CD14-positive monocyte (primary cell): ENCODE results near the gene CCNY. TPM values are rescaled to one million over a fixed set of nuclear protein-coding genes. Genes with fewer than 3 reads are reported as not detected.

Source experiments
- DNase-seq, 3 donors: peaks; one replicate each; pipeline ENCODE4 v3.0.0-alpha.2; 2011 to 2022
- H2AFZ ChIP-seq: 2 replicates; pipeline ENCODE4 v1.6.0; 2012; ENCODE audit warnings: mild to moderate bottlenecking, low read depth, low read length, inconsistent platforms; ENCODE audit not compliant: insufficient read depth, poor library complexity, severe bottlenecking
- H3K27ac ChIP-seq, 2 donors: 1 replicate in 1 of 2; 2 replicates in 1 of 2; pipeline ENCODE4 v1.5.1; 2012 to 2013; ENCODE audit warnings: low read length in 2 of 2, control low read depth in 1 of 2, inconsistent platforms in 1 of 2, low read depth in 1 of 2, mild to moderate bottlenecking in 1 of 2
- H3K27me3 ChIP-seq, 2 donors: one replicate each; pipeline versions ENCODE4 v1.6.0 to v1.6.1; 2011 to 2013; ENCODE audit warnings: low read length in 2 of 2; ENCODE audit not compliant: control insufficient read depth in 2 of 2, insufficient read depth in 2 of 2
- H3K36me3 ChIP-seq, 2 donors: replicated peaks in 1 of 2; 1 replicate in 1 of 2; 2 replicates in 1 of 2; pipeline versions ENCODE4 v1.5.1 to v1.6.1; 2012 to 2013; ENCODE audit warnings: low read length in 2 of 2, control low read depth in 1 of 2, inconsistent platforms in 1 of 2, mild to moderate bottlenecking in 1 of 2; ENCODE audit not compliant: insufficient read depth in 2 of 2, control insufficient read depth in 1 of 2
- H3K4me1 ChIP-seq, 2 donors: 1 replicate in 1 of 2; 2 replicates in 1 of 2; pipeline versions ENCODE4 v1.5.1 to v1.6.1; 2012 to 2013; ENCODE audit warnings: low read length in 2 of 2, control low read depth in 1 of 2, inconsistent platforms in 1 of 2, mild to moderate bottlenecking in 1 of 2, moderate library complexity in 1 of 2; ENCODE audit not compliant: insufficient read depth in 2 of 2, control insufficient read depth in 1 of 2
- H3K4me2 ChIP-seq: replicated peaks from 2 replicates; pipeline ENCODE3; 2012; ENCODE audit warnings: low read length, moderate library complexity, mild to moderate bottlenecking; ENCODE audit not compliant: poor library complexity, severe bottlenecking; ENCODE audit errors: extremely low read depth
- H3K4me3 ChIP-seq, 3 experiments: fragments of 200-600 bp in 1 of 3; sonication (generic) in 1 of 3; replicated peaks in 1 of 3; 1 replicate in 2 of 3; 2 replicates in 1 of 3; pipeline ENCODE4 v1.5.1; 2011 to 2013; ENCODE audit warnings: low read length in 3 of 3, mild to moderate bottlenecking in 3 of 3, control low read depth in 2 of 3, low read depth in 2 of 3, inconsistent platforms in 1 of 3, moderate library complexity in 1 of 3
- H3K79me2 ChIP-seq: 2 replicates; pipeline ENCODE4 v1.6.0; 2012; ENCODE audit warnings: mild to moderate bottlenecking, control low read depth, inconsistent platforms, low read length, moderate library complexity; ENCODE audit not compliant: insufficient read depth
- H3K9ac ChIP-seq: 2 replicates; pipeline ENCODE4 v1.6.0; 2017; ENCODE audit warnings: low read length, mild to moderate bottlenecking; ENCODE audit not compliant: insufficient read depth, poor library complexity, severe bottlenecking
- H3K9me3 ChIP-seq, 2 donors: replicated peaks in 1 of 2; 1 replicate in 1 of 2; 2 replicates in 1 of 2; pipeline versions ENCODE4 v1.5.1 to v1.6.1; 2012 to 2013; ENCODE audit warnings: low read length in 2 of 2, control low read depth in 1 of 2; ENCODE audit not compliant: control insufficient read depth in 1 of 2, insufficient read depth in 1 of 2
- H4K20me1 ChIP-seq: 2 replicates; pipeline ENCODE4 v1.6.0; 2012; ENCODE audit warnings: mild to moderate bottlenecking, low read length, control low read depth, moderate library complexity; ENCODE audit not compliant: insufficient read depth
- H3K27ac Mint-ChIP-seq, 7 donors: one replicate each; pipeline ENCODE4 v1.8.0; 2020; ENCODE audit warnings: mild to moderate bottlenecking in 7 of 7, mixed read lengths in 7 of 7, moderate library complexity in 6 of 7, inconsistent platforms in 2 of 7
- H3K27me3 Mint-ChIP-seq, 3 donors: one replicate each; pipeline ENCODE4 v1.8.0; 2021 to 2022; ENCODE audit warnings: low read depth in 3 of 3, mild to moderate bottlenecking in 3 of 3, mixed read lengths in 3 of 3, moderate library complexity in 3 of 3, inconsistent platforms in 1 of 3
- H3K36me3 Mint-ChIP-seq, 2 donors: one replicate each; pipeline ENCODE4 v1.8.0; 2020; ENCODE audit warnings: mixed read lengths in 2 of 2, inconsistent platforms in 1 of 2, mild to moderate bottlenecking in 1 of 2
- H3K4me1 Mint-ChIP-seq: one replicate; pipeline ENCODE4 v1.8.0; 2020; ENCODE audit warnings: mild to moderate bottlenecking, mixed read lengths
- H3K4me3 Mint-ChIP-seq, 2 donors: one replicate each; pipeline ENCODE4 v1.8.0; 2020; ENCODE audit warnings: mild to moderate bottlenecking in 2 of 2, mixed read lengths in 2 of 2, moderate library complexity in 1 of 2
- H3K9me3 Mint-ChIP-seq, 7 donors: one replicate each; pipeline ENCODE4 v1.8.0; 2020 to 2022; ENCODE audit warnings: mixed read lengths in 7 of 7, mild to moderate bottlenecking in 6 of 7, moderate library complexity in 6 of 7, inconsistent platforms in 2 of 7
- CTCF ChIP-seq: fragments of 200-600 bp; IDR thresholded peaks from one replicate; pipeline ENCODE4 v1.8.0; 2022; ENCODE audit warnings: antibody characterized with exemption, mild to moderate bottlenecking
- WGBS: methylation state at CpG from one replicate; pipeline ENCODE4 v1.1.5; 2013; ENCODE audit warnings: missing lambda C conversion rate; ENCODE audit not compliant: insufficient coverage; 5-methylcytosine and 5-hydroxymethylcytosine counted together
- intact Hi-C, 2 donors: fragments of 100-400 bp; cut with micrococcal nuclease; formaldehyde crosslinking; loops; one replicate each; pipeline versions ENCODE4 v1.15.0 to v1.15.1; 2023
- polyA plus RNA-seq, 3 donors: library from polyadenylated mRNA; depleted of rRNA in 1 of 3; unstranded in 2 of 3; stranded (reverse) in 1 of 3; fragments of 300-500 nt in 2 of 3; fragments of >200 nt in 1 of 3; fragmentation: Illumina TruSeq in 2 of 3; gene quantifications; 1 replicate in 2 of 3; 2 replicates in 1 of 3; pipeline ENCODE4 v1.2.3, GENCODE V29; 2012 to 2021

Gene CCNY
- polyA plus RNA-seq, 3 donors, result 39.9 to 116 (median 64.8) TPM

GRCh38 chr10:35581655-35582054 is 245.3 kb downstream of the CCNY start:
- Histone ChIP-seq H3K9ac (no peak overlapping the region), H2AFZ (no peak overlapping the region), H3K27ac (no peak overlapping the region), H4K20me1 (no peaks in the 10 kb centered on the region), H3K27me3 (no peaks in the 10 kb centered on the region), H3K4me2 (no peak overlapping the region), H3K4me3 (no peak overlapping the region), H3K4me1 (no peaks in the 10 kb centered on the region), H3K9me3 (no peaks in the 10 kb centered on the region), H3K36me3 (no peaks in the 10 kb centered on the region), H3K79me2 (no peaks in the 10 kb centered on the region)
- Mint-ChIP-seq H3K27ac (peak overlapping the region in 1 of 7 donors; percentile 8), H3K27me3 (peaks cover 2 to 9% (median 6%) of the 10 kb centered on the region in 3 donors), H3K9me3 (peaks cover 0 to 6% (median 1%) of the 10 kb centered on the region in 7 donors), H3K36me3 (no peaks in the 10 kb centered on the region), H3K4me3 (no peak overlapping the region), H3K4me1 (no peaks in the 10 kb centered on the region)
- 91% methylated on average over 3 of the region's 6 CpGs for WGBS
- no peak for DNase-seq
- intact Hi-C loops, result no loop called here
- no peak for TF ChIP-seq CTCF

GRCh38 chr10:35584946-35585345 is 248.6 kb downstream of the CCNY start:
- Histone ChIP-seq H3K27me3 (no peaks in the 10 kb centered on the region), H3K9ac (no peak overlapping the region), H3K9me3 (no peaks in the 10 kb centered on the region), H2AFZ (no peak overlapping the region), H3K36me3 (no peaks in the 10 kb centered on the region), H3K79me2 (no peaks in the 10 kb centered on the region), H4K20me1 (no peaks in the 10 kb centered on the region), H3K4me2 (no peak overlapping the region), H3K4me3 (no peak overlapping the region), H3K4me1 (no peaks in the 10 kb centered on the region), H3K27ac (no peak overlapping the region)
- 97% methylated on average over 9 of the region's 9 CpGs for WGBS
- Mint-ChIP-seq H3K4me3 (no peak overlapping the region), H3K4me1 (no peaks in the 10 kb centered on the region), H3K36me3 (no peaks in the 10 kb centered on the region), H3K27me3 (peaks cover 6 to 7% (median 7%) of the 10 kb centered on the region in 3 donors), H3K27ac (peak overlapping the region in 1 of 7 donors; percentile 49), H3K9me3 (peaks cover 0 to 6% (median 1%) of the 10 kb centered on the region in 7 donors)
- DNase-seq, result no peak
- no peak for TF ChIP-seq CTCF
- intact Hi-C loops, result no loop called here
